DMS153 treated with DMSO at 0.1 percent for 48 hours (cell line): Measurements from ENCODE around the gene SNED1.

Experiments
- DNase-seq: peaks from one replicate; lab custom pipeline; 2025; ENCODE audit not compliant: unreplicated experiment; lab: John Stamatoyannopoulos, UW

The SNED1 gene

GRCh38 chr2:241123816-241124536 lies 125.6 kb downstream of the SNED1 start:
- DNase-seq, result no peak

DNA sequence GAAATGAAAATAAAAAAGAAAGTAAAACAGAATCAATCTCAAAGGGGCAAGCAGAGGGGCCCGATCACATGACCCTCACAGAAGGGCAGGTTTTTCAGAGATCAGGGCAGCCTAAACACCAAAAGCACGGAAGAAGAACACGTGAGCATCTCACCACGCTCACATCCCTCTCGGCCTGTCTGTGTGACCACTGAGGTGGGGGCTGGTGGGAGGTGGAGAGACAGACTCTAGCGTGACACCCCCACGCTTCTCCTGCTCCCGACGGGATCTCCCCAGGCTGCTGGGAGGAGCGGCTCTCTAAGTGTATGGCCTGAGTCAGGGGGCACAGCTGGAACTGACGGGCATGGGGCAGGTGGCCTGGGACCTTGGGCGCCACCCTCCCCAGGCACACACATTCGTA lies 127.2 kb downstream of the SNED1 start:
- no peak for DNase-seq

- DNase-seq, result no peak
These were observed 127.8 kb downstream of the SNED1 start for GRCh38 chr2:241126201-241126611.

DNA sequence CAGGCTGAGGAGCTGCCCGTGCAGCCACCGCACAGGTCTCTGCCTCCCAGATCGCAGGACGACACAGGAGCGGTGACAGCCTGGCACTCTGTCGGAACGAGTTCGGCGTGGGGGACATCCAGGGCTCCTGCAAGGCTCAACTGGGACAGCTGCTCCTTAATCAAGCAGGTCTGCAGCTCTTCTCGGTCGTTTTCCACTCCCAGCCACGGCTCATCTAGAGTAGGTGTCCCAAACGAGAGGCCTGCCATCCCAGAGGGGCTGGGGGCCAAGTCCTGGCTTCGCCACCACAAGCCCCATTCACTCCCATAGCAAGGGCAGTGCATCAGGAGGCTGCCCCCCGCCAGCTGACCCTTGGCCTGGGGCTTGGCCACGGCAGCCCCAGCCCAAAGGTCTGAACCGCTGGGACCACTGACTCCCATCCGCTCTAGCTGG lies 128.4 kb downstream of the SNED1 start:
- DNase-seq, result no peak

GRCh38 chr2:241128266-241128665 lies 129.8 kb downstream of the SNED1 start:
- DNase-seq, result no peak

GRCh38 chr2:241129086-241129871 lies 130.9 kb downstream of the SNED1 start:
- DNase-seq, result no peak

- DNase-seq, result no peak
These were observed 131.9 kb downstream of the SNED1 start for GRCh38 chr2:241130316-241130715.

GRCh38 chr2:241131531-241131930 lies 133.1 kb downstream of the SNED1 start:
- DNase-seq, result no peak

DNA sequence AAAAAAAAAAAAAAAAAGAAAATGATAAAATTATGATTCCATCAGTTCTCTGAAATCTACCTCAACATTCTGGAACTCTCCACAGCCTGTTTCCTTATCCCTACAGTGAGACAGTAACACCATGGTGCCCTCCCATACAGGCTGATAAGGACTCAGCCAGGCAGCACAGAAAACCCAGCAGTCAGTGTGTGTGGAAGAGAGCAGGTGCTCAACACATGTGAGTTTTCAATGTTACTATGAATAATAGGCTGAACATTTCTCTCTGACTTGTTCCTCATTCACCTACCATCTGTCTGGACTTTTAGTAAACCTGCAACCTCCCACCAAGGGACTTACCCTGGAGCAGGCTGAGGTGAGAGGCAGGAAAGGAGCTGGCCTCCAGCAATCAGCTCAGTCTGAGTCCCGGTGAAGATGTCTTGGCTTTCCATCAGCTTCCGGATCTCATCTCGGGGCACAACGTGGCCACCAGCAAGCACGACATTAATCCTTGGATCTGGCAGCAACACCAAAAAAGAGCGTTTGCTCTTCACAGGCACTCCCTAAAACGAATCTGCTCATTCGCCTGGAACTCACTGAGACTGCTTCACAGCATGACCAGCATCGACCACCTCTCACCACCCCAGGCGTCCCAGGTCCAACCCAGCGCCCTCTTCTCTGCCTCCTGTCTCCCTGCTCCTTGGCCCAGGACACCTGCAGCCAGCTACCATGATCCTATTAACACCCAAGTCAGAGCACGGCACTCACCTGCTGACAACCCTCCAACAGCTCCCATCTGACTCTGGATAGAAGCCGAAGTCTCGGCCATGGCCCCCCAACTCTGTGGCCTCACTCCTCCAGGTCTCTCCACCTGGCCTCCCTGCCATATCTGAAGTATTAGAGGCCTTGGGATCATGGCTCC lies 134.4 kb downstream of the SNED1 start:
- DNase-seq, result no peak

- DNase-seq, result no peak
These were observed 135.0 kb downstream of the SNED1 start for GRCh38 chr2:241133436-241133820.

DNA sequence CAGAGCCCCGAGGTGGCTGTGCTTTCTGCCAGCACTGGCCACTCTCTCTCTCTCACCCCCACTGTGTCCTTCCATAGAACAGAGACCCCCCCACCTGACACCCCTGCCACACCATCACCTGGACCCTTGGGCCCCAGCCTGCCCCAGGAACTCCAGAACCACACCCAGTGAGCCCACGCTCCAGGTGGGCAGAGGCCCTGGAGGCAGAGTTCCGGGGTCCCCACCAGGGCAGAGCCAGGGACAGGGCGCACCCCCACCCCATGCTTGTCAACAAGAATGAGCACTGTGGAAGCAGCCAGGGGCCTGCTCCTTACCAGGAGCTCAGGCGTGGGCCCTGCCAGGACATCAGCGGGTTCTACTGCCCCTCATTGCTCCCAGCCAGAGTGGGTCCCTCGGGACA lies 136.3 kb downstream of the SNED1 start:
- DNase-seq, result no peak

DNA sequence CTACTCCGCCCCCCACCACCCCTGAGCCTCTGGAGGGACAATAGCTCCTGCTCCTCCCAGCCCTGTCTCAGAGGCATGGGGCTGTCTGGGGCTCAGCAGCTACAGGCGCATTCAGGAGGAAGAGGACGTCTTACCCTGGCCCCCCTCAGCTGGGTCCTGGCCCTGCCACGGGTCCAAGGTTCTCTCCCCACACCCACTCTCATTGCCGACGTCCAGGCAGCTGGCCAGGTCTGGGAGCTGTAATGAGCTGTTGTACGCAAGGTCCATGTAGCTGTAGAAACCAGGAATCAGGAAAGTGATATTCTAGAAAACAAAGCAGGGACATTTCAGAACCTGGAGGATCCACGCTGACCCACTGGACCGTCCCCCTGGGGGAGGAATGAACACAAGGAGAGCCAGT lies 137.3 kb downstream of the SNED1 start:
- no peak for DNase-seq

DNA sequence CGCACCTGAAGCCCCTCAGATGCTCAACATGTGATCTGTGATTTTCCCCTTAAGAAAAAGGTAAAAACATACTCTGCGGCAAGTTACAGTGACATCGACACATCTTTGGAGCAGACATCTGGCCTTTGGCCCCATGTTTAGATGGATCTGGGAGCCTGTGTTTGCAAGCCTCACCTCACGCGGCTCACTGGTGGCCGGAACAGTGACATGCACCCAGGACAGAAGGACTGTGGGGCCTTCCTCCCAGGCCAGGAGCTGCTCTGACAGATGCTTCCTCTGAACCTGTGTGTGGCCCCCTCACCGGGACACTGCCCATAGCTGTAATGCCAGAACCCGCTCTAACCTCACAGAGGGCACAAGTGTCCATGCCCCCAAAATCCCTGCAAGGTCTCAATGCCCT lies 137.8 kb downstream of the SNED1 start:
- no peak for DNase-seq

DNA sequence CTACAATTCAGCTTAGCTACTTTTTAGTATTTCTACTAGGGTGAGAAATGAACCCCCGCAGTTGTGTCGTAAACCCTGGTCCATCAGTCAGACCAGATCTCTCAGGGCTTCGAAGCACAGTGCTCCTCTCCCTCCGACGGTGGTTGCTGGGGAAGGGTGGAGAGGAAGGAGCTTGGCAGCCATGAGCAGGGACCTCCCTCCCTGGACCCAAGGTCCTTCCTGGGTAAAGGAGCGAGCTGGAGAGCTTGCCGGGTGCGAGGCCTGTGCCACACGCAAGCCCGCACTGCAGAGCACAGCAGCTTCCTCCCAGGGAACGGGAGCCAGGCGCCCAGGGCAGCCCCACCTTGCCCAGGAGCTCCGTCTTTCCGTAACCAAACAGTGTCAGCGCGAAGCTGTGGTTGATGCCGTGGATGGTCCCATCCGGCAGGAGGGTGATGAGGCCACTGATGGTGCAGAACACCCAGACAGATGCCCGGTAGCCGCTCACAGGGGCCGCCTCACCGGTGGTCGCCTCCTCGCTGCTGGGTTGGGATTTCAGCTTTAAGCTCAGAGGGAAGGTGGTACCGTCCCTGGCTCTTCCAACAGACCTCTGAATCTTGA lies 138.3 kb downstream of the SNED1 start:
- DNase-seq, result no peak

GRCh38 chr2:241137276-241138190 lies 139.1 kb downstream of the SNED1 start:
- DNase-seq, result no peak

- DNase-seq, result no peak
These were observed 140.1 kb downstream of the SNED1 start for GRCh38 chr2:241138471-241138870.

DNA sequence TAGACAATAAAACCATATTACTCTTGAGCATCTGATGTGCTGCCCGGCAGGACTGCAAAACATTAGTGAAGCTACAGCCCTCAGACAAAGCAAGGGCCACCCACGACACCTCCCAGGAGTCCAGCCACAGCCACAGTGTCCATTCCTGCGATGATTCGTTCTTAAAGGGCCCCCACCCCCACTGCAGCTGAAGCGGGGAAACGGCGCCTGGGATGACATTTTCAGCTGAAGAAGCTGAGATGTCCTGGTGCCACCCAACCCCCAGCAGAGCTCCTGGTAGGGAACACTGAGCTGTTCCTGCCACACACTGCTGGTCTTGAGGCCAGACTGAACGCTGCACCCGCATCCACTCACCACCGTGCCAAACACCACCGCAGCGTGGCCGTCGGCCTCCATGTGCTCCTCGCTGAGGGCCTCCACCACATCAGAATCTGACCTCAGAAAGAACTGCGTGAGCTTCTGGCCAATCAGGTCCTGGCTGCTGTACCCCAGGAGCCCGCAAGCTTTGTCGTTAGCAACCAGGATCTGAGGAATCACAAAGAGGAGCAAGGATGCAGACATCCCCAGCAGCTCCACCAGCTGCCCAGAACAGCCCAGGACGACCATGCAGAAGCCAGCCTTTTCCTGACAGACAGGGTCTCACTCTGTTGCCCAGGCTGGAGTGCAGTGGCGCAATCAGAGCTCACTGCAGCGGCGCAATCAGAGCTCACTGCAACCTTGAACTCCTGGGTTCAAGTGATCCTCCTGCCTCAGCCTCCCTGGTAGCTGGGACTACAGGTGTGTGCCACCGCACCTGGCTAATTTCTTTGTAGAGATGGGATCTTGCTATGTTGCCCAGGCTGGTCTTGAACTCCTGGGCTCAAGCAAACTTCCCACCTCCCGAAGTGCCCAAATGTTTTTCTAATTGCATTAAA lies 141.4 kb downstream of the SNED1 start:
- DNase-seq, result no peak

- DNase-seq, result no peak
These were observed 142.0 kb downstream of the SNED1 start for GRCh38 chr2:241140445-241140840.

DNA sequence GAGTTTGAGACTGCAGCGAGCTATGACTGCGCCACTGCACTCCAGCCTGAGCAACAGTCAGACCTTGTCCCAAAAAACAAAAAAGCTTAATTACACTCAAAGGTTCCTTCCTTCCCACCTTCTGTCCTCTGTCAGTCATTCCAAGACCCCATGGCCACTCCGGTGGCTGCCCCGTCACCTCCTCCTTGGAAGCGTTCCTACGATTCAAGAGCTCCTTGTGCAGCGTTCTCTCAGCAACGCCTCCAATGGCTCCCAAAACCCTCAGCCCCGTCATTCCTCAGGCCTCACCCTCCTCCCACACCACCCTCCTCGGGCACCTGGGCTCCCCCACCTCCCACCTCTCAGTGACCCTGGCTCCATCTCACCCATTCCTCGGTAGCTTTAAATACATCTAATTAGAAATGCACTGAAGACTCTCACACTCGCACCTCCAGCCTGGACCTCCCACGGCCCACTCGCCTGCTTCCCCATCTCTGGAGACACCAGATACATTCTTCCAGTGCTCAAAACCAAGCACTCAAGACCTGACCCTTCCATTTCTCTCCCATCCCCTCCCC lies 142.9 kb downstream of the SNED1 start:
- no peak for DNase-seq
